IPS DF 6.9 (cell line): Measurements from ENCODE around the gene FLNB.

ENCODE experiments used
- DNase-seq: peaks from one replicate; pipeline ENCODE4 v3.0.0-alpha.2; 2013; ENCODE audit warnings: low read depth, low spot score
- H3K27ac ChIP-seq: one replicate; pipeline ENCODE4 v1.5.1; 2013; ENCODE audit warnings: low read length, control low read depth
- H3K27me3 ChIP-seq: 2 replicates; pipeline ENCODE4 v1.6.1; 2013; ENCODE audit warnings: mild to moderate bottlenecking, low read length; ENCODE audit not compliant: control insufficient read depth, insufficient read depth
- H3K36me3 ChIP-seq: 2 replicates; pipeline ENCODE4 v1.6.1; 2013; ENCODE audit warnings: low read length; ENCODE audit not compliant: control insufficient read depth, insufficient read depth
- H3K4me1 ChIP-seq: 2 replicates; pipeline ENCODE4 v1.6.1; 2013; ENCODE audit warnings: low read length; ENCODE audit not compliant: control insufficient read depth, insufficient read depth
- H3K4me3 ChIP-seq: 2 replicates; pipeline ENCODE4 v1.5.1; 2013; ENCODE audit warnings: mild to moderate bottlenecking, low read length
- H3K9me3 ChIP-seq: 2 replicates; pipeline ENCODE4 v1.6.1; 2013; ENCODE audit warnings: low read length, inconsistent platforms; ENCODE audit not compliant: control insufficient read depth, insufficient read depth
- WGBS: extraction: QIAGEN DNeasy Blood & Tissue Kit; methylation state at CpG from one replicate; pipeline ENCODE4 v1.1.7; 2013; ENCODE audit warnings: mixed read lengths, missing lambda C conversion rate; ENCODE audit not compliant: insufficient read length, insufficient coverage; 5-methylcytosine and 5-hydroxymethylcytosine counted together

FLNB gene

DNA sequence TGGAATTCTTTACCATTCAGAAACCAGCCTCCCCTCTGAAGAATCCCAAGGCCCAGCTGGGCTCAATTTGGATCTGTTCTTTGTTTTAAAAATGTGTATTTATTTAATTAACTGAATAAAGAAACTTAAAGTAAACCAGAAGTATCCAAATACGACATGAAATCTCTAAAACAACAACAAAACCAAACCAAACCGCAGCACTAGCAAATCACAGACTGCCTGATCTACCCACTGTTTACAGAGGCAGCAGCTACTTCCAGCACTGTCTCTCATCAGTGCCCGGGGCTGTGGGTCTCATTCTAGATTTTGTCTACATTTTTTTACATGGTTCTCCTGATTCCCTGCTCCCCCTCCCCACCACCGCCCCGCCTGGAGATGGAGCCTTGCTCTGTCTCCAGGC is 2.3 kb downstream of the FLNB start:
- no peaks in the 10 kb centered on the region for H3K9me3 ChIP-seq
- WGBS: no CpG with 5 or more reads among the region's 5 CpGs
- no peaks in the 10 kb centered on the region for H3K27me3 ChIP-seq
- no peaks in the 10 kb centered on the region for H3K36me3 ChIP-seq
- H3K4me3 ChIP-seq: no peak overlapping the region
- H3K27ac ChIP-seq: no peak overlapping the region
- DNase-seq: no peak
- peaks cover 6% of the 10 kb centered on the region; the same call in 1 of the 2 replicates for H3K4me1 ChIP-seq

DNA sequence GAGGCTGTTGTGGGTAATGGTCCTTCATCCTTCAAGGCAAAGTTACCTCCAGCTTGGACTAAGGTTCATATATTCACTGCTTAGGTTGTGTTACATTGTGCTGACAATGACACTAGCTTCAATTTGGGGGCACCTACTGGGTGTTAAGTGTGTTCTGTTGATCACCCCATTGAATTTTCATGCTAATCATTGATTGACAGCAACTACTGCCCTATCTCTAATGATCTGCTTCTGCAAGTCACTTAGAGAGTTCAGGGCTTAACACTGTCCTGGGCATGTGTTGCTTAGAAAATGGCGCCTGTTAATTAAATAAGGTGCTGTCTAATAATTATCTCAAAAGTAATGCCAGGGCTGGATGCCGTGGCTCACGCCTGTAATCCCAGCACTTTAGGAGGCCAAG is 3.4 kb downstream of the FLNB start:
- H3K9me3 ChIP-seq: no peaks in the 10 kb centered on the region
- WGBS: no CpG with 5 or more reads among the region's 3 CpGs
- no peaks in the 10 kb centered on the region for H3K27me3 ChIP-seq
- H3K27ac ChIP-seq: no peak overlapping the region
- peaks cover 7% of the 10 kb centered on the region; the same call in 1 of the 2 replicates for H3K4me1 ChIP-seq
- no peak overlapping the region for H3K4me3 ChIP-seq
- DNase-seq: no peak
- H3K36me3 ChIP-seq: no peaks in the 10 kb centered on the region

DNA sequence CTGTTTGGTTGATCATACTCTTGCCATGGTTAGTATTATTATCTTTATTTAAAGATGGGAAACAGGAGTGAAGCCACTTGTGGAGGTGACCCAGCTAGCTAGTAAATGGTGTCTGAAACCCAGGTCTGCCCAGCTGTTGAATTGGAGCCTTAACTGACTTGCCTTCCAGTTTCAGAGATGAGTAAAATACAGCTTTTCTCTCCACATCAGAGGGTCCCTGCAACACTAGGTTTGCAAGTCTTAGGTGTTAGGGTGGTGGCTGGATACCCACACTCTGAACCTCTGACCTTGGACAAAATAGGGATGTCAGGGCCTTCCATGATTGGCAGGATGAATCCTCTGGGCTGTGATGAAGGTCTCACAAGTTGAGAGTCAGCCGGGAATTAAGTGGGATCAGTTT is 4.1 kb downstream of the FLNB start:
- Histone ChIP-seq H3K4me3 (no peak overlapping the region), H3K36me3 (no peaks in the 10 kb centered on the region), H3K9me3 (no peaks in the 10 kb centered on the region), H3K27me3 (no peaks in the 10 kb centered on the region), H3K27ac (no peak overlapping the region), H3K4me1 (peaks cover 7% of the 10 kb centered on the region; the same call in 1 of the 2 replicates)
- DNase-seq: no peak
- WGBS: no CpG with 5 or more reads among the region's 1 CpG

DNA sequence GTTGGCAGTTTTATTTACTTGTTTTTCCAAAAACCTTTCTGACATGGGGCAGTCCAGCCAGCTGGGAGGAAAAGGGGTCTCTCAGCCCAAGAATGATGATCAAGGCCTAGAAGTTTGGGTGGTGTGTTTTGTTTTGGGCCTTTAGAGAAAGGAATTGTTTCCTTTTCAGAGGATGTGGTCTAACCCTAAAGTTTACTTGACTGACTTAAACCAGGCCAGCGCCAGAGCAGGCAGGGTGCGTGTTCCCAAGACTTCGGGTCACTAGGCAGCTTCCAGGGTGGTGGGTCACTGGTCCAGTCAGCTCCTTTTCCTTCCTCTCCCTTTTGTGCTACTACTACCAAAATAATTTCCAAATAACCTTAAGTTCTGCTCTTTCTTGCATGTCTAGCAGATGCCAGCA is 4.9 kb downstream of the FLNB start:
- Histone ChIP-seq H3K27me3 (no peaks in the 10 kb centered on the region), H3K9me3 (no peaks in the 10 kb centered on the region), H3K36me3 (no peaks in the 10 kb centered on the region), H3K4me3 (no peak overlapping the region), H3K4me1 (peaks cover 7% of the 10 kb centered on the region; the same call in 1 of the 2 replicates), H3K27ac (no peak overlapping the region)
- no peak for DNase-seq
- no CpG with 5 or more reads among the region's 3 CpGs for WGBS

DNA sequence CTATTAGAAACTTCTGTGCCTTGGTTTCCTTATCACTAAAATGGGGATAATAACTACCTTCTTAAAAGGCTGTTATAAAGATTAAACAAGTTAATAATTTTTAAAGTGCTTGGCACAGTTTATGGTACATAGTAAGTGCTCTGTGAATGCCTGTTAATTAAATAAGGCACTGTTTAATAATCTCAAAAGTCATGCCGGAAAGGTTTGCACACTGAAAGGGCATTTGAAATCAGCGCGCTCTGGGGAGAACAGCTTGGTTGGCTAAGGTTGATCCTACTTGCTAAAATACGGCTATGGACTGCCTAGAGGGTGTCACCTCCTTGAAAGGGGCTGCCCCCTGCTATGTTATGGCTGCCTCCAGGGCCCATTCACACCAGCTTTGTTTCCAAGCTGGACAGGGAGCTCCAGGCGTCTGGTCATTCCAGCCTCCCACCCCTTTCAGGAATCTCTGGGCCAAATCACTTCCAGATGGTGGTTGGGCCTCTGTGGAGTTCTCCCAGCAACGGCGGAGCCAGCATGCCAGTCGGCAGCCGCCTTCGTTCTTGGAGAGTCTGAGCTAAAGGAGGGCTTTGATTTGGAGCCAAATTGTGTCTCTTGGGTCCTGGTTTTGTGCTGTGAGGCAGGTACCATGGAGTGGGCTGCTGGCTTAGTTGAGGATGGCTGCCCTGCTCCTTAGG is 5.9 kb downstream of the FLNB start:
- no CpG with 5 or more reads among the region's 10 CpGs for WGBS
- Histone ChIP-seq H3K4me1 (peaks cover 7% of the 10 kb centered on the region; the same call in 1 of the 2 replicates), H3K27ac (no peak overlapping the region), H3K27me3 (no peaks in the 10 kb centered on the region), H3K9me3 (no peaks in the 10 kb centered on the region), H3K4me3 (no peak overlapping the region), H3K36me3 (no peaks in the 10 kb centered on the region)
- no peak for DNase-seq

DNA sequence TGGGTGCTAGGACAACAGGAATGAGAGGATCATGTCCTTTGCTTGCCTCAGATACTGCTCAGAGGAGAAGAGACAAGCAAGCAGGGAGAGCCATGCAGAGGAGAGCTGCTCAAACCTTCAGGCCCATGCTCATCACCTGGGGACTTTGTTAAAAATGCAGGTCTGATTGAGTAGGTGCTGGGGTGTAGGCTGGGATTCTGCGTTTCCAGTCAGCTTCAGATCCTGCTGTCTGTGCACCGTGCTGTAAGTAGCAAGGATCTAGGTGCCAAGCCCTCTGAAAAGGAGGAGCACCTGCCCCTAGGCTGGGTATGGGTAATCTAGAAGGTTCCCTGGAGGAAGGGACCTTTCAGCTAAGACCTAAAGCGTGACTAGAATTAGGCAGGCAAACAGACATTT is 7.3 kb downstream of the FLNB start:
- Histone ChIP-seq H3K4me3 (no peak overlapping the region), H3K4me1 (peaks cover 8% of the 10 kb centered on the region), H3K27ac (no peak overlapping the region), H3K9me3 (no peaks in the 10 kb centered on the region), H3K27me3 (no peaks in the 10 kb centered on the region), H3K36me3 (no peaks in the 10 kb centered on the region)
- DNase-seq: no peak
- no CpG with 5 or more reads among the region's 3 CpGs for WGBS

DNA sequence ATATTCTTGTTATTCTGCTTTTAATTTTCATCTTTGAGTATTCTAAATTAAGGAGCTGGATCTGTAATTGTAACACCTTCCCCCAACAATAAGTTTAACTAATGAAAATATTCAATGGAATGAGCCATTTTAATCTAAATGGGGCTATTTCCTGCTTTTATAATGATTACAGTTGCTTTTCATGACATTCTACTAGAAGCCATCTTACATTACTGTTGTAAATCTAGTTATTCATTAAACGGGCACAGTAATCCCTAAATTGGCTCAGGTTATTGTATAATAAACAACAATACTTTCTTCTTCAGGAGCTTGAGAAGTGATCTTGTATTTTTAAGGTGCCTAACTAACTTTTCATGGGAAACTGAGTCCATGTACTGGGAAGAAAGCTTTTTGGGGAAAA is 8.5 kb downstream of the FLNB start:
- H3K4me3 ChIP-seq: no peak overlapping the region
- peaks cover 13% of the 10 kb centered on the region for H3K4me1 ChIP-seq
- WGBS: no CpG with 5 or more reads among the region's 1 CpG
- no peaks in the 10 kb centered on the region for H3K36me3 ChIP-seq
- no peaks in the 10 kb centered on the region for H3K27me3 ChIP-seq
- no peak for DNase-seq
- H3K27ac ChIP-seq: no peak overlapping the region
- no peaks in the 10 kb centered on the region for H3K9me3 ChIP-seq

DNA sequence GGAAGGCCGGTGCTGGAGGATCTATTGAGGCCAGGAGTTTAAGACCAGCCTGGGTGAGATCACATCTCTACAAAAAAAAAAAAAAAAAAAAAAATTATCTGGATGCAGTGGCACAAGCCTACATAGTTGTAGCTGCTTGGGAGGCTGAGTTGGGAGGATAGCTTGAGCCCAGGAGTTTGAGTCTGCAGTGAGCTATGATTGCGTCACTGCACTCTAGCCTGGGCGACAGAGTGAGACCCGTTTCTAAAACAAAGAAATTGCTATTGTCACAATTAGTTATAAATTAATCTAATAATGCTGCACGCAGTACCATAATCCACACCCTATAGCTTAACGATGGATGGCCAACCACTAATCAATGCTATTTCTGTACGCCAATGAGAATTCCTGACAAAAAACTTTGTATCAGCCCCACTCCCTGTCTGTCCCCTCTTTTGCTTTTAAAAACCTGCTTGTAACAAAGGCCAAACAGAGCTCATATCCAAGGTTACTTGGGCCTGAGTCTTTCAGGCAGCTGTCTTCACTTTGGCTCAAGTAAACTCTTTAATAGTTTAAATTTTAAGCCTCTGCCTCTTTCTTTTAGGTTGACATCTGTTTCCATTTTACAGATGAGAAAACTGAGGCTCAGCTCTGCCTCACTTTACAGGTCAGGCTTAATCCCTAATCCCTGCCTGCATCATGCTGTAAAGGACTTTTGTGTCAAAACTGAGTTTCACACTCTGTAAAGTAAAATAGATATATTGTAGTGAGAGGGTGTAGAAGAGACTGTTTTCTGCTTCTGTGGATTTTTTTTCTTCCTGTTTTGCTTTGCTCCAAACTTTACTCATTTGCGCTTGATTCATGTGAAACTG is 10.9 kb downstream of the FLNB start:
- H3K36me3 ChIP-seq: no peaks in the 10 kb centered on the region
- no peaks in the 10 kb centered on the region for H3K27me3 ChIP-seq
- no CpG with 5 or more reads among the region's 8 CpGs for WGBS
- DNase-seq: no peak
- H3K9me3 ChIP-seq: no peaks in the 10 kb centered on the region
- H3K4me1 ChIP-seq: peaks cover 14% of the 10 kb centered on the region
- no peak overlapping the region for H3K27ac ChIP-seq
- H3K4me3 ChIP-seq: no peak overlapping the region

- Histone ChIP-seq H3K4me3 (no peak overlapping the region), H3K36me3 (no peaks in the 10 kb centered on the region), H3K27me3 (no peaks in the 10 kb centered on the region), H3K4me1 (peaks cover 11% of the 10 kb centered on the region), H3K9me3 (no peaks in the 10 kb centered on the region), H3K27ac (peak overlapping the region; percentile 20)
- no CpG with 5 or more reads among the region's 7 CpGs for WGBS
- no peak for DNase-seq
These were observed 12.5 kb downstream of the FLNB start for GRCh38 chr3:58020783-58021071.

DNA sequence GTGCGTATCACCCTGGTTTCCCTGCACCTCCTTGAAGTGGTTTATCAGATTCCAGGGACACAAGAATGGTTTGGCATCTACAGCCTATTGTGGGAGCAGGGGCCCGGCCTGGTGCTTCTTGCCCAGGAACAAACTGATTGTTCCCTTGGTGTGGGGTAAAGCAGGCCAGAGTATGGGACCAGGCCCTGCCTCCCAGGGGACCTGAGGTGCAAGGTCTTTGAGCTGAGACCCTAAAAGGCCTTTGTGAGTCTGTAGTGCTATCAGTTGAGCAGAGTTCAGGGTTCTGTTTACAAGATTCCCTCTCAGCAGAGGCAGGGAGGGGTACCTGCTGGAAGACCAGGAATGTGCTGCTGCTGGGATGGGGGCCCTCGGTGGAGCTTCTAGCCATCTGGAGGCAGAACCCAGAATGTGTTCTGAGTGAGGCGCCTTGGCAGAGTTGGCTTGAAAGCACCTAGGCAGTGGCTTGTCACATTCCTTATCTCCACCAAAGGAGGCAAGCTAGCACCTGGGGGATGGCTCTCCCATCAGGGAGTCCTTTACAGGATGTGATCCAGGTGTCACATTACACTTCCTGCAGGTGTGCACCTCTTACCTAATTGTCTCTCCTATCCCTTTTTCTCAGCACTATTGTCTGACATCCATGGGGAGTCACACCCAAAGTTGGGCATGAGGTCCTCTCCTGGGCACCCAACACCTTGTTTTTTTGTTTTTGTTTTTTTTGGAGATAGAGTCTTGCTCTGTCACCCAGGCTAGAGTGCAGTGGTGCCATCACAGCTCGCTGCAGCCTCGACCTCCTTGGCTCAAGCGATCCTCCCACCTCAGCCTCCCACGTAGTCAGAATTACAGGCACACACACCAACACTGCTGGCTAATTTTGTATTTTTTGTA is 13.1 kb downstream of the FLNB start:
- Histone ChIP-seq H3K9me3 (no peaks in the 10 kb centered on the region), H3K36me3 (no peaks in the 10 kb centered on the region), H3K4me1 (peaks cover 16% of the 10 kb centered on the region), H3K27ac (peak overlapping the region; percentile 20), H3K4me3 (no peak overlapping the region), H3K27me3 (no peaks in the 10 kb centered on the region)
- peak; percentile 87 for DNase-seq
- no CpG with 5 or more reads among the region's 8 CpGs for WGBS
